ENCODE results near the gene CCNT2. TPM values are rescaled to one million over a fixed set of nuclear protein-coding genes. Genes with fewer than 3 reads are reported as not detected.

CCNT2 gene
- total and polyA plus RNA-seq, 2 experiments from 2014 or later: 15.5 to 15.7 TPM

GRCh38 chr2:134912361-134912760 lies 6.3 kb upstream of the CCNT2 start:
- no peaks in the 10 kb centered on the region for H3K36me3 ChIP-seq (ENCODE audit: low read depth)
- DNase-seq: peak; percentile 56
- H3K4me1 ChIP-seq (ENCODE audit: insufficient read depth): no peaks in the 10 kb centered on the region
- no peak overlapping the region for H3K4me2 ChIP-seq (ENCODE audit: unreplicated experiment)
- H2AFZ ChIP-seq: no peak overlapping the region
- H3K27ac ChIP-seq: no peak overlapping the region
- no peaks in the 10 kb centered on the region for H3K9me2 ChIP-seq (ENCODE audit: insufficient read depth)
- TF ChIP-seq EZH2 (IDR thresholded peaks at IDR 0.05; ENCODE audit: insufficient read depth, poor library complexity, severe bottlenecking): no peak
- TF ChIP-seq EZH2phosphoT487 (IDR thresholded peaks at IDR 0.05; ENCODE audit: insufficient read depth, low read depth): no peak
- H3K79me2 ChIP-seq (ENCODE audit: insufficient read depth): no peaks in the 10 kb centered on the region
- H3K9ac ChIP-seq: no peak overlapping the region
- no peaks in the 10 kb centered on the region for H4K20me1 ChIP-seq (ENCODE audit: insufficient read depth)
- in situ Hi-C loops (cut with MboI): no loop called here
- no peaks in the 10 kb centered on the region for H3K27me3 ChIP-seq (replicated peaks; ENCODE audit: insufficient read depth)
- peaks cover 4% of the 10 kb centered on the region; the same call in 1 of the 2 replicates for H3F3A ChIP-seq (ENCODE audit: insufficient read depth)
- no peak overlapping the region for H3K4me3 ChIP-seq
- H3K9me3 ChIP-seq (ENCODE audit: low read depth): no peaks in the 10 kb centered on the region

DNA sequence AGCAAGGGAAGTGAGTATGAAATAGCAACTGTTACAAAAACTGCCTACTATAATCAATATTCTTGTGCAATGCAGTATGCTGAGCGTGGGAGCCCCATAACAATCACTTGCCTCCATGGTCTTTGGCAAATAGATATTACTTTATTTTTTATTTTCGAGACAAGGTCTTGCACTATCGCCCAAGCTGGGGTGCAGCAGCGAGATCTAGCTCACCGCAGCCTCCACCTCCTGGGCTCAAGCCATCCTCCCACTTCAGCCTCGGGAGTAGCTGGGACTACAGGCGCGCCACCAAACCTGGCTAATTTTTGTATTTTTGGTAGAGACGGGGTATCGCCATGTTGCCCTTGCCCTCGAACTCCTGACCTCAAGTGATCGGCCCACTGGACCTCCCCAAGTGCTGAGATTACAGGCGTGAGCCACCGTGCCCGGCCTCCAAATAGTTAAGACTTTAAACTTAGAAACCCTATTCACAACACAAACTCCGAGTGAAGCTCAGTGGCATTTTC lies 1.2 kb upstream of the CCNT2 start:
- peak overlapping the region; percentile 94 for H3K4me3 ChIP-seq
- no peak for DNase-seq
- H3K9me3 ChIP-seq (ENCODE audit: low read depth): no peaks in the 10 kb centered on the region
- no peaks in the 10 kb centered on the region for H3K36me3 ChIP-seq (ENCODE audit: low read depth)
- peak overlapping the region; percentile 86 for H3K4me2 ChIP-seq (ENCODE audit: unreplicated experiment)
- H3K9me2 ChIP-seq (ENCODE audit: insufficient read depth): no peaks in the 10 kb centered on the region
- H3K79me2 ChIP-seq (ENCODE audit: insufficient read depth): peaks cover 37% of the 10 kb centered on the region
- H3K27me3 ChIP-seq (replicated peaks; ENCODE audit: insufficient read depth): no peaks in the 10 kb centered on the region
- H3K4me1 ChIP-seq (ENCODE audit: insufficient read depth): peaks cover 18% of the 10 kb centered on the region
- H2AFZ ChIP-seq: peak overlapping the region; percentile 100
- H3K27ac ChIP-seq: peak overlapping the region; percentile 95
- peaks cover 14% of the 10 kb centered on the region; the same call in 1 of the 2 replicates for H3F3A ChIP-seq (ENCODE audit: insufficient read depth)
- peaks cover 19% of the 10 kb centered on the region for H4K20me1 ChIP-seq (ENCODE audit: insufficient read depth)
- WGBS, 2 experiments (ENCODE audit: low coverage in 1 of 2, low lambda C conversion rate in 2 of 2, missing lambda C conversion rate in 2 of 2): 42% methylated on average over 16 of the region's 16 CpGs
- in situ Hi-C loops (cut with MboI): no loop called here
- peak overlapping the region; percentile 98 for H3K9ac ChIP-seq
- TF ChIP-seq EZH2 (IDR thresholded peaks at IDR 0.05; ENCODE audit: insufficient read depth, poor library complexity, severe bottlenecking) (no peak), EZH2phosphoT487 (IDR thresholded peaks at IDR 0.05; ENCODE audit: insufficient read depth, low read depth) (no peak)

DNA sequence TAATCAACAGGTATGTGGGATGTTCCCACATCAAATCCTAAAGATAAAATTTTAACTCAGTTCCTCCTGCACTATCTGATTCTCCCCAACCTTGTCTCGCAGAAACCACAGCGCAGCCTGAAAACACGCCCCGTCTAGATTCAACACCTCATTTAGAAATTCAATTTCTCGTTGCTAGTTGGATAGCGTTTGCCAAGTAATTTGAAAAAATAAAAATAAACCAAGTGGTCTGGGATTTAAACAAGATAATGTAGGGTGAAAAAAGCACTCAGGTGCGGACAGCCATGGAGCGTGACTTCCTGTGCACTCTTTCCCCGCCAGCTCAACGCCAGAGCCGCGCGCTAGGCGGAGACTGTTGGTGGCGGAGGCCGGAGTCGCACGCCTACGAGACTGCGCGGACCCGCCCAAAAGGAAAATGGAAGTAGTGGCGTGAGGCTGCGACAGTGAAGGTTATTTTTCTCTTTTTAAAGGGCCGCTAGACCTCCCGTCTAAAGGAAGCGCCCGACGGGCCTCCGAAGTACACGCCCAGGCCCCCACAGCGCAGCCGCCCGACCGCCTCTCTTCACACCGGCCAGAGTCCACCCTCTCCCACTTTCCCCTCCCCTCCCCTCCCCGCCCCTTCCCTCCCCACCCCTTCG lies 615 bp upstream of the CCNT2 start:
- no peaks in the 10 kb centered on the region for H3K9me2 ChIP-seq (ENCODE audit: insufficient read depth)
- no peaks in the 10 kb centered on the region for H3K27me3 ChIP-seq (replicated peaks; ENCODE audit: insufficient read depth)
- in situ Hi-C loops (cut with MboI): no loop called here
- TF ChIP-seq EZH2phosphoT487 (IDR thresholded peaks at IDR 0.05; ENCODE audit: insufficient read depth, low read depth): no peak
- TF ChIP-seq EZH2 (IDR thresholded peaks at IDR 0.05; ENCODE audit: insufficient read depth, poor library complexity, severe bottlenecking): no peak
- H3K36me3 ChIP-seq (ENCODE audit: low read depth): no peaks in the 10 kb centered on the region
- H3K4me2 ChIP-seq (ENCODE audit: unreplicated experiment): peak overlapping the region; percentile 86
- H3K4me1 ChIP-seq (ENCODE audit: insufficient read depth): peaks cover 21% of the 10 kb centered on the region
- H3K27ac ChIP-seq: peak overlapping the region; percentile 95
- peaks cover 43% of the 10 kb centered on the region for H3K79me2 ChIP-seq (ENCODE audit: insufficient read depth)
- DNase-seq: peak; percentile 96
- H3K4me3 ChIP-seq: peak overlapping the region; percentile 94
- H3K9me3 ChIP-seq (ENCODE audit: low read depth): no peaks in the 10 kb centered on the region
- H3K9ac ChIP-seq: peak overlapping the region; percentile 98
- H2AFZ ChIP-seq: peak overlapping the region; percentile 100
- WGBS, 2 experiments (ENCODE audit: low coverage in 1 of 2, low lambda C conversion rate in 2 of 2, missing lambda C conversion rate in 2 of 2): 0 to 1% methylated on average over 25 to 38 of the region's 38 CpGs
- peaks cover 14% of the 10 kb centered on the region; the same call in 1 of the 2 replicates for H3F3A ChIP-seq (ENCODE audit: insufficient read depth)
- peaks cover 22% of the 10 kb centered on the region for H4K20me1 ChIP-seq (ENCODE audit: insufficient read depth)

DNA sequence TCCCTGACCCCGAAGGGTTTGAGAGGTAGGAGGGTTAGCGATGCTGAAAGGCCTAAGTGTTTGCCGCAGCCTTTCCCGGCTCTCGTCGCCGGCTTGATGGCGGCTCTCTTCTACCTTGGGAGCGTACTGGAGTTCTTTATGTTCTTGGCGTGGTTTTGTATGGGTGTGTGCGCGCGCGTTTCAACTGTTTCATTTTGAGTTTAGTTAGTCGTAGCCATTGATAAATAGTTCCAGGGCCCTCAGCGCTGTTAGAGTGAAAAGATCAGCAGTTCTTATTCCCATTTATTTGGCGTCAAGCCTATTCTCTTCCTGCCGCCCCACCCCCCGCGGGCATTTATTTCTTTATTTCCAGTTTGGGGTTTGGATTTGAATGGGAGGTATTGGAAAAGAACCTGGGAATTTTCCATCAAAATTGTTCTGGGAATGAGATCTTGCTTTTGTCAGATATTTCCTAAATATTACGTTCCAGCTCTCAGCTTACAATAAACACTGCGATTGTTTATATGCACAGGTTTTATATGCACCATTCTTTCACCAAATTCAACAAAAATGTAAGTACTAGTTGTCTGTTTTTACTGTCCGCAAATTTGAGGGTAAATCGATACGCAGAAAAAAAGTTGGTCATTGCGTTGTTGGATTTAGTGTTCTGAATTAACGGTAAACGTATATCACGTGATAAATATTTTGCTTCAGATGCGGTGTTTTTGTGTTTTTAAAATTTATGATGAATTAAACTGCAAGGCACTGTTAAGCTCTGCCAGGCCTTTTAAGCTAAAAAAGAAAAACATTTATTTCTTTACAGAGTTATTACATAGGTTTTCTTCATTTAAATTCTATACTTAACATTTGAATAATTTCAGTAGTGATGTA lies 954 bp downstream of the CCNT2 start:
- peaks cover 21% of the 10 kb centered on the region for H3K4me1 ChIP-seq (ENCODE audit: insufficient read depth)

More for the DNA sequence above, 954 bp downstream of the CCNT2 start:
- TF ChIP-seq EZH2phosphoT487 (IDR thresholded peaks at IDR 0.05; ENCODE audit: insufficient read depth, low read depth) (no peak), EZH2 (IDR thresholded peaks at IDR 0.05; ENCODE audit: insufficient read depth, poor library complexity, severe bottlenecking) (no peak)
- Histone ChIP-seq H4K20me1 (ENCODE audit: insufficient read depth) (peaks cover 30% of the 10 kb centered on the region), H3K9me2 (ENCODE audit: insufficient read depth) (no peaks in the 10 kb centered on the region), H3K9ac (peak overlapping the region; percentile 98), H3K27me3 (replicated peaks; ENCODE audit: insufficient read depth) (no peaks in the 10 kb centered on the region), H3K27ac (peak overlapping the region; percentile 95), H3K36me3 (ENCODE audit: low read depth) (no peaks in the 10 kb centered on the region), H3F3A (ENCODE audit: insufficient read depth) (peaks cover 21% of the 10 kb centered on the region), H3K4me3 (peak overlapping the region; percentile 91), H3K79me2 (ENCODE audit: insufficient read depth) (peaks cover 58% of the 10 kb centered on the region), H3K4me2 (ENCODE audit: unreplicated experiment) (peak overlapping the region; percentile 98), H2AFZ (peak overlapping the region; percentile 70), H3K9me3 (ENCODE audit: low read depth) (no peaks in the 10 kb centered on the region)
- DNase-seq: peak; percentile 67
- in situ Hi-C loops (cut with MboI): no loop called here
- 1 to 2% methylated on average over 30 of the region's 30 CpGs for WGBS, 2 experiments (ENCODE audit: low coverage in 1 of 2, low lambda C conversion rate in 2 of 2, missing lambda C conversion rate in 2 of 2)
